HG03469 (cell line): ENCODE measurements around the gene RPAP2.
A peak's percentile ranks its signal among the peaks of the same experiment; 100 is the strongest.
"Not testable (repeated sequence)": the region's sequence is repeated elsewhere in the genome, so short reads cannot be mapped to it uniquely, and the experiment has no call there.

Experiments
- ATAC-seq: cut with Tn5 transposase; IDR thresholded peaks from one replicate; pipeline ENCODE4 v1.9.1; 2021; ENCODE audit warnings: mild to moderate bottlenecking, moderate library complexity, moderate number of reproducible peaks; ENCODE audit not compliant: unreplicated experiment

Gene RPAP2

DNA sequence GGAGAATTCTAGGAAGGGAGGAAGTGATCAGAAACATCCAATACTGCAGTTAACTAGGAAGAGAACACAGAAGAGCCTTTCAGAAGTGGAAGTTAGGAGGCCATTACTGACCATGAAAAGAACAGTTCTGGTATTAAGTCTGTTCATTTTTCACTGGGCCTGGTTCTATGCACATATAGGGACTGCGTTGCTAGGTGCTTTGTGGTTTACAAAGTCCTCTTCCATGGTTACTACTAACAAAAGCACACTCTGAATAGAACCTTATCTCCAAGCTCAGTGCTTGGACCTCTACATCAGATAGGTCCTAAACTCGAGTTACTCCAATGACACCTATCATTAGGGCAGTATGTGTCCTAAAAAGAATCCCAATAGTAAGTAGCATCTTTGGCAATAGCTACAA lies 75.4 kb downstream of the RPAP2 start:
- no peak for ATAC-seq

DNA sequence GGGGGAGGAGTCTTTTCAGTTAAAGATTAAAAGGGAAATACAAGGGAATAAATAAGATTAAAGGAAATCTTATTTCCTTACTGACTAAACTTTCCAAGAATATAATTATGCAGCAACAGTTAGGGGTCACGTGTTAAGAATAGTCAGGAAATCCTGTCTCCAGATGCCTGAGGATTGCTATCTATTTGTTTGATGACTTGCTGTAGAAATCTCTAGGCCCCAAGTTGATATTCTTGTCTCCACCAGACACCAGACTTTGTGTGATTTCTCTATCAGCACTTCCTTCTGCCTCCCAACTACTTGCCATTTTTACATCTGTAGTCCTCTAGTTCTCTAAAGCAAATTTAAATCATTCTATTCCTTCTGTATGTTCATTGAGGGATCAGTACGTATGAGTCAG lies 77.5 kb downstream of the RPAP2 start:
- ATAC-seq = no peak

DNA sequence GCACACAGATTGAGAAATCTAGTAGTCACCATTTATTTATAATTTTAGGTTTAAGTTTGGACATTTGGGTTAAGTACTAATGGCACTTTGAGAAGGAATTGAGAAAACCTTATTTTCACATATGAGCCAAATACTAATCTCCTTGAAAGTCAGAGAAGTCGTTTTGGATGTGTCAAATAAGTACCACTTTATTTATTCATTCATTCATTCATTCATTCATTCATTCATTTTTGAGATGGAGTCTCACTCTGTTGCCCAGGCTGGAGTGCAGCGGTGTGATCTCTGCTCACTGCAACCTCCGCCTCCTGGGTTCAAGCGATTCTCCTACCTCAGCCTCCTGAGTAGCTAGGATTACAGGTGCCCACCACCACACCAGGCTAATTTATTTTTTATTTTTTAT lies 79.1 kb downstream of the RPAP2 start:
- ATAC-seq = not testable (repeated sequence)

DNA sequence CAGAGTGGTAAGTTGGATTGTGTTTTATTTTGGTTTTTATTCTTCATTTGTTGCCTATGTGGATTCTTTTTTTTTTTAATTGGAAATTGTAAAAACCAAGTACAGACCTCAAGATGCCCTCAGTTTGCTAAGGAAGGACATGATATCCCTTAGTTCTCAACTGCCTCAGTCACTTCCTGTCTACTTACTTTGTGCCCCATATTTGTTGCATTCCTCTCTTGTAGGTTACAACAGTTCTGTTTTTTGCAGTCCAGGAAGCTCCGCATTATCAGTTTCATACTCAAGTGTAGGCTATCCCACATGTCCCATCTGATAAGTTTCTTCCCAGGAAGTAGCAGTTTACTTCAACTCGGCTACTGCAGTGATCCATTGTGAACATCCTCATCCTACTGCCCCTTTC lies 82.0 kb downstream of the RPAP2 start:
- ATAC-seq = no peak

DNA sequence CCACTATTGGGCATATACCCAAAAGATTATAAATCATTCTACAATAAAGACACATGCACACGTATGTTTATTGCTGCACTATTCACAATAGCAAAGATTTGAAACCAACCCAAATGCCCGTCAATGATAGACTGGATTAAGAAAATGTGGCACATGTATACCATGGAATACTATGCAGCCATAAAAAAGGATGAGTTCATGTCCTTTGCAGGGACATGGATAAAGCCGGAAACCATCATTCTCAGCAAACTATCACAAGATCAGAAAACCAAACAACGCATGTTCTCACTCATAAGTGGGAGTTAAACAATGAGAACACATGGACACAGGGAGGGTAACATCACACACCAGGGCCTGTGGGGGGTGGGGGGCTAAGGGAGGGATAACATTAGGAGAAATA lies 95.1 kb downstream of the RPAP2 start:
- ATAC-seq = not testable (repeated sequence)

DNA sequence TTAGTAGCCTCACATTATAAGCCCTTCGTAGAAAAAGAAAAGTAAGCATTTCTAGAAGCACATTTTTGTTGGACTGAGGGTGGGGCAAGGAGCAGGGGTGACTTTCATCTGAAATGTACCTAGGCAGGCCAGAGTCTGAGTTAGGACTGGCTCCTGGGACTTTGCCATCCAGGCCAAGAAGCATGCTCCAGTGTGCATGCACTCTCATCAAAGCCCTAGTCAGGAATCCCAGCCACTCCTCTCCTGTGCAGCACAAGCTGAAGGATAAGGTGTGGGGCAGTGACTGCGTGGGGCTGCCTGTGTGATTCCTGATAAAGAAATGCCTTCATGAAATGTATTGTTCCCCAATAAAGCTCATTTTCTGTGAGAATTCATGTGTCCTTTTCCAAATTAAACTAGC lies 99.7 kb downstream of the RPAP2 start:
- ATAC-seq = no peak

DNA sequence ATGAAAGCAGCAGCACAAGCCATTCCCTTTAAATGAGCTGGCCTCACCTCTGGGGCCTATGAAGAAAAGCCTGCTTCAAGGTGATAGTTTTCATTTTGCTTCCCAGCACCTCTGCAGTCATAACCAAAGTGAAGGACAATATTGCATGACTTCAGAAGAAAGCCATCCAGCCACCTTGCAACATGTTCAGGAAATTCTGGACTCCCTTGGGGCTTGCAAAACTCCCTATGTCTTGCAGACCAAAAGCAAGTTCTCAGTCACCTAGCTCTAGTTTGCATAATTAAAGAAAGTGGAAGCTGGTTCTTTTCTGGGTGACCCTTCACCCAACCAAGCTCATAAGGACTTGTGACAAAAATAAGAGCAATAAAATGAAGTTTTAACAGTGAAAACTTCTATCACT lies 100.2 kb downstream of the RPAP2 start:
- ATAC-seq = peak; percentile 90

DNA sequence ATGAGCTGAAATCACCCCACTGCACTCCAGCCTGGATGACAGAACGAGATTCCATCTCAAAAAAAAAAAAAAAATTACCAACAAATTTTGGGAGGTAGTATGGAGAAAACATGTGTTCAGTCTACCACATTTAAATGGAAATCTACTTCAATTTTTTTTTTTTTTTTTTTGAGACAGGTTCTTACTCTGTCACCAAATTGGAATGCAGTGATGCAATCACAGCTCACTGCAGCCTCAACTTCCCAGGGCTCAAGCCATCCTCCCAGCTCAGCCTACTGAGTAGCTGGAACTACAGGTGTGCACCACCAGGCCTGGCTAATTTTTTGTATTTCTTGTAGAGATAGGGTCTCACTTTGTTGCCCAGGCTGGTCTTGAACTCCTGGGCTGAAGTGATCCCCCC lies 105.8 kb downstream of the RPAP2 start:
- no peak for ATAC-seq

DNA sequence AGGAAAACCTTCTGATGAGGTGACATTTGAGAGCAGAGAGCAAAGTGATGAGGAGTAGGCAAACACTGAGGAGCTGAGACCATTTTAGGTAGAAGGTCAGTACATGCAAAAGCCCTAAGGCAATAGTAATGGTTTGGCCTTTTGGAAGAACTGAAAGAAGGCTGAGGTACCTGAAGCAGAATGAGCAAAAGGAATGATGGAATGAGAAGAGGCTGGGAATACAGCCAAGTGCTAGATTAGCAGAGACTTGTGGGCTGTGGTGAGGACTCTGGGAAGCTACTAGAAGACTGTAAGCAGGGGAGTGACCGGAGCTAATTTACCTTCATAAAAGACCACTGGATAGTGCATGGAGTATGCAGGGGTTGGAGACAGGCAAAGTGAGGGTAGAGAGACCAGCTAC lies 110.0 kb downstream of the RPAP2 start:
- ATAC-seq = no peak

DNA sequence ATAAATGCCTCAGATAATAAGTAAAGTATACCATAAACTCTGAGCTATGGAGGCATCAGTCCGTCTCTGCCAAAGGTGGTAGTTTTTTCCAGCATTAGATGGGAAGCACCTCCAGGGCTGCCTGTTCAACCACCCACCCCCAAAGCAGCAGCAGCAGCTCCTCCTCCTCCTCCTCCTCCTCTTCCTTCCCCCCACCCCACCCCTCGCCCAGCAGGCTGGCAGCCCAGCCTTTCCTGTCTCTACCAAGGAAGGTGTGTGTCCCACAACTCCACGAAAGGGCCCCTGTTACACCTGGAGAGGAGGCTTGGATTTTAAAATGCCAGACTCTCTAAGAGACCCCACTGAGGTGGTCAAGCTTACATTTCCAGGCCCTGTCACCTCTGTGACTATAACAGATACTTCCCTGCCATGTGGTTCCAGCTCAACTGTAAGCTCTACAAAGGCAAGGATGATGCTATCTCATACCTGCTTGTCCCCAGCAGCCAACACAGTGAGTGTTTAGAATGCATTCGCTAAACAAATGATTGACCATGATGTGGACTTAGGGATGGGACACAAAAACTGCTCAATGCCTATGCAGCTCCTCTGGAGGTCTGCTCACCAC lies 111.2 kb downstream of the RPAP2 start:
- ATAC-seq = no peak

DNA sequence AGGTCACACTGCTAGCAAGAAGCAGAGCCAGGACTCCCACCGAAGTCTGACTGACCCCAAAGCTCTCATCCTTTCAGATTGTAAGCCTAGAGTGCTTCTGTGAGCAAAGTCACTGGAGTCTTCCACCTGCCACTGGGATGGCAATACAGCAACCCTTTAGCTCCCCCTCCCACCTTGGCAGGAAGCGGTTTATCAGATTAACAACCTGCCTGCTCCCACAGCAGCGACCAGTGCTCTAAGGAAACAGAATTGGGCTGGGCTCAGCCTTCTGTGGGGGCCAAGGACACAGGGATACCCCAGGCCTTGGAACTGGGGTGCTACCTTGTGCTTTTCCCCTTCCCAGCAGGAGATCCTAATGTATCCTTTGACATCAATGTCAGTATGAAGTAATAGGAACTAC lies 111.8 kb downstream of the RPAP2 start:
- ATAC-seq = no peak

DNA sequence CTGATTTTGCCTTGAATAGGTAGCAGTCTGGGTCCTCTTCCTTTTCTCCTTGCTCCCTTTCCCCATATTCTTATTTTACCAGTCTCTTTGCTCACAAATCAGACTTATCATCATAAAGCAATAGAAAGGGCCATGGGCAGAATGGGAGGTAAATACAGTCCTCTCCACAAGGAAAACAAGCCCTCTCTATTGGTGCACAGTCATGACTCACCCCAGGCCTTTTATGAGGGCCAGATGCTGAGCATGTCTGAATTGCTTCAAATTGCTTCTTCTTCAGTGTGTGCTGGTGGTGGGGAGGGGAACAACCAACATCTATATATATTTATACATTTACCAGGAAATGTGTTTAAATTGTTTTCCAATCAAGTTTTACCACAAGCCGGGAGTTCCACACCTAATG lies 112.7 kb downstream of the RPAP2 start:
- no peak for ATAC-seq

DNA sequence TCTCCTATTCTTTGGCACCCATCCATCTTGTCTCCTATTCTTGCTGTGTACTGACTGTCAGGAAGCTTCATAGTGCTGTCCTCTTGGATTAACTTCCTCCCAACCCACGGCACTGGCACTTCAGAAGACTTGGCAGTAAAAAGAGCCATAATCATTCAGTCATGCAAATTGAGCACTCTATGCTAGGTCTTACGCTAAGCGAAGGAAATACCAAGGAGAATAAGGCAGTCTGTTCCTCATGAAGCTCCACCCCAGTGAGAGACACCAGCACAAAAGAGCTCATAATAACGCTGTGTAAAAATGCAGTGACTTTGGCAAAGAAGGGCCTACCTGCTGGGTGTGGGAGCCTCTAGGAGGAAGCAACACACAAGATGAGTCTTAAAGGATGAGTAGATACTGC lies 120.8 kb downstream of the RPAP2 start:
- ATAC-seq = no peak

DNA sequence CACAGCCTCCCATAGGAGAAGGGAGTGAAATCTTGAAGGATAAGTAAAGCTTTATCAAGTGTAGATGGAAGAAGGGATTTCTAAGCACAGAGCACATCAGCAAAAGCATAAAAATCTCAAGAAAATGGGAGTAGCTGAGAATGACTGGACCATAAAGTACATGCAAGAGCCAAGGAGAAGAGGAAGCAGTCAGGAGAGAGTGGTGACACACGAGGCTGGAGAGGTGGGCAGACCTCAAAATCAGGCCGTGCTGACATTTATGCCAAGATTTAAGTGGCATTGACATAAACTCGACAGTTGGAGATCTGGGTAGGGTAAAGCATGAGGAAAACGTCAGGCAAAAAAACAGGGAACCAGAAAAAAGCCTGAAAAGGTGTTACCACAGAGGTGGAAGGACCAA lies 125.5 kb downstream of the RPAP2 start:
- no peak for ATAC-seq

DNA sequence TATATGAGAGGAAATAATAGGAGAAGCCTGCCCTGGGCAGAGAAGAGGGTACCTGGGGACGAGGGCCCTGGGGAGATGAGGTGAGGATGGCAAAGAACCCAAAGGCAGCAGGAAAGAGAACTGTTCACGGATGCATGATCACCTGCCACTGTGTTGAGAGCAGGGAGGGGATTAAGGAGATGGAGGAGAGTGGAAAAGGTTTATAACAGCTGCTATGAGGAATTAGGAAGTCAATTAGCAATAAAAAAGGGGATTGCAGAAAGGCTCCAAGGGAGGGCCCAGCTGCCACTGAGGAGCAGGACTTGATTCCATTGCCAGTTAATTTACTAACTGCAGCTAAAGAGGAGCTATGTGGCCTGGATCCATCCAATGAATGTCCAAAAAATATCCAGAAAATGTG lies 126.8 kb downstream of the RPAP2 start:
- no peak for ATAC-seq

DNA sequence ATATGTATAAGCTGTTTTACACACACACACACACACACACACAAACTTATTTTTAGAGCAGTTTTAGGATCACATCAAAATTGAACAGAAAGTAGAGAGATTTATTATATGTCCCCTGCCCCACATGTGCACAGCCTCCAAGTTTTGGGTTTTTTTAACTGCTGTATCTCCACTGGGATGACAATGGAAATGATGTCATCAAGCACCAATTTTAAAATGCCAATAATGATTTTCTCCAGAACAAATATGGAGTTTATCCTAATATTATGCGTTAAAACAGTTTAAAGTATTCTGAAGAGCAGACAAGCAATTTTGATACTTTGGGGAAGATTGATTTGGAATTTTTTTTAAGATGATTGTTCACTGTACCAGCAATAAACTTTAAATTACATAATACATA lies 131.2 kb downstream of the RPAP2 start:
- no peak for ATAC-seq

DNA sequence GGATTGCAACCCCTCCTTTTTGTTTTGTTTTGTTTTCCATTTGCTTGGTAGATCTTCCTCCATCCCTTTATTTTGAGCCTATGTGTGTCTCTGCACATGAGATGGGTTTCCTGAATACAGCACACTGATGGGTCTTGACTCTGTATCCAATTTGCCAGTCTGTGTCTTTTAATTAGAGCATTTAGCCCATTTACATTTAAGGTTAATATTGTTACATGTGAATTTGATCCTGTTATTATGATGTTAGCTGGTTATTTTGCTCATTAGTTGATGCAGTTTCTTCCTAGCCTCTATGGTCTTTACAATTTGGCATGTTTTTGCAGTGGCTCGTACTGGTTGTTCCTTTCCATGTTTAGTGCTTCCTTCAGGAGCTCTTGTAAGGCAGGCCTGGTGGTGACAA lies 135.7 kb downstream of the RPAP2 start:
- not testable (repeated sequence) for ATAC-seq

DNA sequence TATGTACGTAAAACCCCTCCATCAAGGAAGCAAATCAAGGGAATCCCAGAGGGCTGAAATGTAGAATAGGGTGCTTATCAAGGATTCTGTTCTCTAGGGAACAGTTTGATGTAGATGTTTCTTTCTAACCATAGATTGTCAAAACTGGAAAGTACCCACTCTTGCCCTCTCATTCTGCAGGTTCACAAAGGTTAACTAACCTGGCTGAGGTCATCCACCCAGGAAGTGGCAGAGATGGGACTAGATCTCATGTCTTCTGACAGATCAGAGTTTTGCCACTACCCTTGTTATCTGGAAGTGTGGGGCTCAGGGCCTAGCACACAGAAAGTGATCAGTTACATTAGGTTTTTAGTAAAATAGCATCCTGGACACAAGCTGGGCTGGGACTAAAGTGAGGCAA lies 140.4 kb downstream of the RPAP2 start:
- ATAC-seq = no peak

DNA sequence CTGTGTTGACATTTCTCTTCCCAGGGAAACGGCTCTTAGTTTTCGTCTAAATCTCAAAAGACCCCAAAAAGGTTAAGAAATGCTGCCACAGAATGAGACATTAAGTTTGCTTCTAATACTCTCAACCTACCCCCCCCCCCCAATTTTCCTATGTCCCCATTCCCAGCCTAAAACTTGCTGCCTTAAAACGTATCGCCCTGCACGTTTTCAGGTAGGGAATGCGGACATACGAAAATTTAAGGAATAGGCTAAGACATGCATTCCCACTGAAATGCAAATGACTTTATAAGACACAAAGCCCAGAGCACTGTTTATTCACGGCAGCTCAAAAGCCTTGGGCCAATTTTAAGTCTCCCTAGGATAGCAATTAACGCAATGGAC lies 142.4 kb downstream of the RPAP2 start:
- ATAC-seq = no peak

DNA sequence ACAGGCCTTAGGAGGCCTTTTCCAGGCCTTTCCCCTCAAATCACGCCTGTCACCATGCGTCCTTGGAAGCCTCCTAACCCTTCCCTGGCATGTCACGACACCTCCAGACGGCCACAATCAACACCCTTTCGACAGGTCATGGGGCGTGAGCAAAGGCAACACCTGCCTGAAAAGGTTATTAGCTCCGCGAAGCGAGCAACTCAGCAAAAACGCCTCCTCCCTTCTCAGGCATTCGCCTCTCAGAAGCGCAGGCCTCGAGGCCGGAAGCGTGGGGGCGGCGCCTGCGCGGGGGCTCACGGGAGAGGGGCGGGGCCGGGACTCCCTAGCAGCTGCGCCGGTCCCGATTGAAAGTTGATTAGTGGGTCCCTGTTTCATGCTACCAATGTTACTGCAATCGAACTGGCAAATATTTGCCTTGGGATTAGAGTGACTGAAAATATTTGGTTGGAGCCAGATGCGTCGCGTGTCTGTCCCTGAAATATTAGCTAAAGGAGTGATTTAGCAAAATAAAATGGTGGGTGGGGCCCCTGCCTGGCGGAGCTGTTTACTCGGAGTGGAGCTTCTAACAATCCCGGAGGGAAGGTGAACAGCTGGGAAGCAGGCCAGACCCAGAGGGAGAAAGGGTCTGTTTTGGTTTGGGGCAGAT lies 143.0 kb downstream of the RPAP2 start:
- no peak for ATAC-seq

DNA sequence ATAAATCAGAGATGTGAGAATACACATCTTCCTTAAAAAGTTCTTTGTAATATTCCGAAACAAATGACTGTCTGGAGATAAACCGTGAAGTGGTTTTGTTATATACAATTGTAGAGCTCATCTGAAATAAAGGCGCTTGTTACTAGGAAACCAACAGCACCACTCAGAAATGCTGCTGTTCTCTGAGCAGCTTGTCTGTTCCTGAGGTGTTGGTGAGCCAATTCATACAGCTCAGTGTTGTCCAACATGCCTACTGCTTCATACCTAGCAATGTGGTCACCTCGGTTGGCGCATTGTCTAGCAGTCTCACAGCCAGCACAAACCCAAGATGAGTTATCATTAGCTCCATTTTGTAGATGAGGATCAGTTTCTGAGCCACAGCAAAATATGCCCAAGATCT lies 143.5 kb downstream of the RPAP2 start:
- ATAC-seq = no peak

DNA sequence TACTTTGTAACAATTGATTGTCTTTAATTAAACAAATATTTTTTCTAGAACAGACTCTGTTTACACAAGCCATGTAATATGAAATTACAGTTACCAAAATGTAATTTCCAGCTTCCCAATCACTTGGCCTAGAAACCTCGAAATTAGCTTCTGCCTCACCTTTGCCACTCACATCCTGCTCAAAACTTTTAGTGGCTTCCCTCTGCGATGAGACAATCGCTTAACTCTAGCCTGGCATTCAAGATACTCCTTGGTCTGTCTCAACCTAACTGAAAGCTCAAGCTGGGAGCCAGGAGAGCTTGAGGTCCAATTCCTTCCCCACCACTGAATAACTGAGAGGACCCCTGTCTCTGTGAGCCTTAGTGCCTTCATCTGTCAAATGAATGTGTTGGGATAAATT lies 145.0 kb downstream of the RPAP2 start:
- ATAC-seq = no peak

DNA sequence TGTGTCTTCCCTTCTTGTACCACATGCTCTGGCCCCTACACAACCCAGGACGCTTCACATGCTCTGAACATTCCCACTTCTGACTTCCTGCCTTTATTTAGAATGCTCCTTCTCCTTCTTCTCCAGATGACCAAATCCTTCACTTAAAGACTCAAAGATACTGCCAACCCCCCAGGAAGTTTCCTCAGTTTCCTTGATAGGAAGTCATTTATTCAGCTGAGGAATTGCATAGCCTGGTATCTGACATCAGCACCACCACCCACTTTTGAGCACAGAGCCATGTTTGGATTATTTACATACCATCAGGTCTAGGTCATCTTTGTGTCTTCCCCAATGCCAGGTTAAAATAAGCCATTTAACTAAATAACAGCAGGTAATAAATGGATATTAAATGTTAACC lies 145.5 kb downstream of the RPAP2 start:
- no peak for ATAC-seq
